Epidermal melanocyte (primary cell): ENCODE measurements around the gene ACOX2.

Experiments used
- DNase-seq: peaks from one replicate; pipeline ENCODE4 v3.0.0; 2011; ENCODE audit warnings: low spot score; ENCODE audit not compliant: insufficient read length

Gene ACOX2

DNA sequence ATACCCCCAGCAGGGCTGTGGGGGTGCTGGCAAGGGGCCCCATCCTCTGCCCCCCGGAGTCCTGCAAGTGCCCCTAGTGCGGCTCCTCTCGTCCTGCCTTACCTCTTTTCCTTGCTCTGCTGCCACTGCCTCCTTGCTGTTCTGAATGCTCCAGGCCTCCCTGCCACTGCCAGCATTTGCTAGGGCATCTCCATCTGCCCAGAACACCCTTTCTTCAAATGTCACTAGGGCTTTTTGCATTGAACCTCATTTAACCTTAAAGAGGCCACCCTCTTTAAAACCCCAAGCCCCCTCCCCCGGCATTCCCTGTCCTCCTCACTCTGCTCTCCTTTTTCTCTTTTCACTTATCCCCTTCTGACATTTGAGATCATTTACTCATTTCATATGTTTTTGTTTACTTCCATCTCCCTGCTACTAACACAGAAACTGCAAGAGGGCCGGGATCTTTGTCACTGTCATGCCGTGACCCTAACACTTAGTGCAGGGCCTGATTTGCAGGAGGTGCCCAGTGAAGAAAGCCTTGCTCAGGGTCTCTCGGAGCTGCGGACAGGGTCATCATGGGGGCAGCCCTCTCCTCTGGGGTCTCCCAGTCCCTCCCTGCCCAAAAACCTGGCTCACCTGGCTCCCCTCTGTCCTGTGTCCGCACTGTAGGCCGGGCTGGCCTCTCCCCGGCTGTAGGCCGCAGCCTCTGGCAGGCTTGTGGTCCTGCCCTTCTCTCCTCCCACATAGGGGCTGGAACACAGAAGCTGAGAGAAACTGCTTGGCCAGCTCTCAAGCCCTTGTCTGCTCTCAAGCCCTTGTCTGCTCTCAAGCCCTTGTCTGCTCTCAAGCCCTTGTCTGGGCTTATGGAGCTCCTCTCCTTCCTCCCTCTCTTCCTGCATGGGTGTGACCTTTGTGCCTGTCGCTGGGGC lies at the start of gene ACOX2:
TSS of gene ACOX2 (minus strand) at position 690 of the 911 bp plus-strand sequence. CDS start 2,084 bp downstream, outside the sequence.
- no peak for DNase-seq

DNA sequence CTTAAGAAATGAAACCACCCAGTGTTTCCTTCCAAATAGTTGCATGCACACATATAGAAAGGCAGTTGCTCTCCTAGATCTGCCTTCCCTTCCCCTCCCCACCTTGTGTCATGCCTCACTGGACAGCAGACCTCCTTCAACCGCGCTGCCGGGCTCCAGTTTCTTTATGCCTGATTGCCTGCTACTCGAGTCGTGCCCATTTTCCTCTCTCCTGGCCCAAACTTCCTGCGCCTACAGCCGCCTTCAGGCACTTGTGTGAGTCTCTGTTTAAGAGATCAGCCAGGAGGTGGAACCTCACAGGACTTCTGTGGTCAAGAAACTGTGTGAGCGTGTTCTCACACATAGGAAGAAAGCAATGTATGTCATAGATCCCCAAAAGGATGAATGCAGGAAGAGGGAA lies 49.0 kb upstream of the ACOX2 start:
- no peak for DNase-seq

DNA sequence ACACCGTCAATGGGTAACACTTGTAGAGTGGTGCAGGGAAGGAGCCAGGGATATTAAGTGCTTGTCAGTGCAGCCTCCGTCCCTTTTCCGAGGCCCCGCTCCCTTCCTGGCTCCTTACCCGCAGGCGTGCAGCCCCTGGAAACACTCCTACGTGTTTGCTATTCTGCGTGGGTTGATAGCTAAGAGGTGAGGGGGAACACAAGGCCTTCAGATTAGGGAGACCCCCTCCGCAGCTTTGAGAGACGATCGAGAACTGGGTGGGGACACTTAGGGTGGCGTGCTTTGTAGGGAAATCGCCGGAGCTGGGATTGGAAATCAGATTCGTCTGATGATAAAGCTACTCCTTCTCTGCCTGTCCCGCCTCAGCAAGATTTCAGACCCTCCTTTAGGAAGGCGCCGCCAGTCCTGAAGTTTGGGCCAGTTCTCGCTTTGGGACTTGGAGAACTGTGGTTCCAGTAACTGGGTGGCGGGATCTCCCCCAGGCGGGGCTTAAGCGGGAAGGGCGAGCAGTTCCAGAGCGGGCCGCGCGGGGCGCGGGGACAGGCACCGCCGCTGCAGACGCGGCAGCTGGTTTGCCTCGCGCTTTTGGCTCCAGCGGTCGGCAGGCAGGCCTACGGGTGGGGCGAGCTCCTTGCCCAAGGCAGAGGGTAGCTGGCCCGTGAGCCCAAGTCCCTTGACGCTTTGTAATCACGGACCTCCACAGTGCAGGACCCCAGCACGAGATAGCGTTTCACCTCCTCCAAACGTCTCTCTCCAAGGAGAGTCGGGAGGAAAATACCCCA lies 48.2 kb upstream of the ACOX2 start:
- DNase-seq, result peak; percentile 90

DNA sequence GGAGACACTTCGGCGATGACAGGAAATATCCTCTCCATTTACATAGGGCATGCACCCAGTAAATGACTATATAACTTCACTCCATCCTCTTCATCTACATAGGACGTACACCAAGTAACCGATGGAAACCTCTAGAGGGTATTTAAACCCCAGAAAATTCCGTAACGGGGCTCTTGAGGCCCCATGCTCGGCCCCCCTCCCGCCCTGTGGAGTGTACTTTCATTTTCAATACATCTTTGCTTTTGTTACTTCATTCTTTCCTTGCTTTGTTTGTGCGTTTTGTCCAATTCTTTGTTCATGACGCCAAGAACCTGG lies 47.7 kb upstream of the ACOX2 start:
- no peak for DNase-seq

DNA sequence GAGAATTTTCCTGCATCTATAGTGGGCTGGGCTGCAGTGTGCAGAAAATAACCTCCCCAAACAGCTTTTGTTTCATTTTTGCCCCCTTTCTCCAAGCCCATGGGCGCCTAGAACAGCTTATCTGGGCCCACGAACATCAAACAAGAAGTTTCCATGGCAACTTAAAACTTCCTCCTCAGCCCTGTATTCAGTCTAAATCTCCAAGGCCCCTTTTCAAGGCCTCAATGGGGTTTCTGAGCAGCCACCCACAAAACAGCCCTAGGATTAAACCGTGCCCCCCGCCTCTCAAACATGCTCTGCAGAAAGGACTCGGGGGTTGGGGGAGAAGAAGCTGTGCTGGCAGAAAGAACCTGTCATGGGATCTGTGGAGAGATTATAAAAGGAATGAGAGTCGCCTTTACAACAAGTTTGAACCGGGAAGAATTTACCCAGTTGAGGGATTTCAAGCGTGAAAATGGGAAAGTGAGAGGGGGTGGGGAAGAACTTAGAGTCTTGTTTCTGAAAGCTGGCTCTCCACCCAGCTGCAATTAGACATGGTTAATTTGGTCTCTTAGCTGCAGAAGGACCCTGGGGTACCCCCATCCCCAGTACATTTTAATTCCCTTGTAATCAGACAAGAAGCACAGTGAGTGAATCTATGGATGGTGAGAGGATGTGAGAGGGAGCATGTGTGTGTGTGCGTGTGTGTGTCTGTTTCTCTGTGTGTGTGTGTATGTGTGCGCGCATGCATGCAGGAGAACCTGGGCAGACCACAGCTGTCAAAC lies 44.5 kb upstream of the ACOX2 start:
- peak; percentile 23 for DNase-seq

DNA sequence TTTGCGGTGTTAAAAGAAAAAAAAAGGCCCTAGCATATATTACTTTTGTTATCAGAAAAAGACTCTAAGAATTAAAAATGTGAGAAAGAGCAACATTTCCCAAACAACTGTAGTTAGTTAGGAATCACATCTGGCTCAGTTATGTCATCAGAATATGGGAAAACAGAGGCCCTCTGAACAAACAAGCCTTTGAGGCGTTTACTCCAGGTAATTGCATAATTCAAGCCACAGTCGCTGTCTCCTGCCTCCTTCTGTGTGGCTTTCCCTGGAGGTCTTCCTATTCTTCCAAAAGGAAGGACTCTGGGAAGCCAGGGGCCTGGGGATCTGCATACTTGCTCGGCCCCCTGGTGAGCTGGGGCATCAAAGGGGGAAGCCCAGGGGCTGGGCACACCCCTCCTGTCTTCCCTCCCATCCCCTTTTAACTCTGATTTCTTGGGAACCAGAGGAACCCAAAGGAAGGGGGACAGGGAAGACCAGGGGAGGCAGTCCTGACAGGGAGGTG lies 43.9 kb upstream of the ACOX2 start:
- DNase-seq, result no peak

DNA sequence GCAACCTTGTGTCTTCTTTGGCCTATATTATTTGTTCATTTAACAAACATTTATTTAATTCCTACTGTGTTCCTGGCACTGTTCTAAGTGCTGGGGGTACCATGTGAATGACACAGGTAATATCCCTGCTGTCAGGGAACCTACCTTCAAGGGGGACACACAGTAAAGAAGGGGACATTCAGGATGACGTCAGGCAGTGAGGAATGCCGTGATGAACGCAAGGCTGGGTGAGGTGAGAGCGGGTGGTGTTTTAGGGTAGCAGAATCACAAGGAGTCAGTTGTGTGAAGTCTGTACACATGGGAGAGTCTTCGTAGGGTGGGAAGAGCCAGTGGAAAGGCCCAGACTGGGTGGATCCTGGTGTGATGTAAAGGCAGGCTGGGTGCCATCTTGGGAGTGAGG lies 41.9 kb upstream of the ACOX2 start:
- no peak for DNase-seq

DNA sequence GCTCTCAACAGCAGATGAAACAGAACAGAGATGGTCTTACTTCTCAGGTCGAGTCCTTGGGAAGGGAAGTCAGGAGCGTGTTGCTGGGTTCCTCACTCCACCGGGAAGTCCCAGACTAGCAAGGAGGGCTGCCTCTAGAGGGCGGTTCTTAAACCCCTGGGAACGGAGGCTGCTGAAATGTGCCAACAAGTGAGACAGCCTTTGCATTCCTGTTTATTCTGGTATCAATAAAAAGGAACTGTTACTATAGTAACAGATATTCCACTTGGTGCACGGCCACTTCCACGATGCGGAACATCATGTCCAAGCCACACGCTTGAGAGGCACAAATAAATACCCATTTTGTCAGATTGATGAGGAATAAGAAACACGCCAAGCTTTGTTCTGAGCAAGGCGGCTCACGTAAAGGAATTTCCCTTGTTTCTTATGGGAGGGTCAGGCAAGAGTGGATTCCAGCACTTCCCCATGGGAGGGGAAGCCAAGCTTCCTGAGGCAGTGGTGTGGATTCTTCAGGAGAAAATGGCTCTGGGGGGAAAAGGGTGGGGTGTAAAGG lies 40.4 kb upstream of the ACOX2 start, which contains the start of gene FAM107A:
TSS of gene FAM107A (minus strand) at position 123 of the 553 bp plus-strand sequence. CDS start 7,531 bp downstream, outside the sequence.
- no peak for DNase-seq

DNA sequence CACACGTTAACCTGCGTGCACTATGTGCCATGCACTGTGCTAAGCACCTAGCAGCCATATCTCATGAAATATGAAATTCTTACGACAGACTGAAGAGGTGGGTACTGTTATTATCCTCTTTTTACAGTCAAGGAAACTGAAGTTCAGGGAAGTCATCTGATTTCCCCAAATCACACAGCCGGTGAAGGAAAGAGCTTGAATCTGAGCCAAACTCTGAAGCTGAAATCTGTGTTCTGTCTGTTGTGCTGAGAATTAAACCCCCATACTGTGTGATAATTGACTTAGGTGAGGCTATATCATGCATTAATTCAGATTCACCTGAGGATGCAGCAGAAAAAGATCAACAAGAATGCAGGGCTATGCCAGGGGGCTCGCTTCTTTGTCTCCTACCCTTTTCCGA lies 39.7 kb upstream of the ACOX2 start:
- DNase-seq, result no peak

DNA sequence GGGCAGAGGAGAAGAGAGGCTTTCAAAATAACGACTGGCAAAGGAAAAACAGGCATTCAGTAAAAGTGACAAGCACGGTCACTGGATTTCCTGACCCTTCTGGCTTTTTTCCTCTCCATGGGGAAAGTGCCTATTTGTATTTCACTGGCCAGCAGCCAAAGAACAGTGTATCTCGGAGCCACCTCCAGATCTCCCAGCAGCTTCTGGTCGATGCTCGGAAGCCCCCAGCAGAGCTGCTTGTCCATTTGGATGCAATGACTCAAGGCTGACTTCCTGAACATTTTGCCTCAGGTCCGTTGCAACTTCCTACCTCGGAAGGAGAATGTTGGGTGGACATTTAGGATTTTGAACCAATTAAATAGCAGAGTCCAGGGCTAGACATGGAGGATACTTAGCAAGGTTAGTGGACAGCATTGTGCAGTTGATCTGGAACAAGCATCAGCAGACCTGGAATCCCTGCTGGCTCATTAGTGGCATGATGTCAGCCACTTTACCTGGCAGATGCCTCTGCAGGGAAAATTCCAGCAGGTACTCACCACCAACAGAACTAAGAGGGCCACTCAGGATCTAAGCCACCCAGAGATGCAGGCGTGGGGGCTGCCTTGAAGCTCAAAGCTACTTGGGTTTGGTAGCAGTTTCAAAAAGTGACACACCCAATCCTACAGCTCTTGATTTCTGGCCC lies 39.1 kb upstream of the ACOX2 start:
- no peak for DNase-seq

DNA sequence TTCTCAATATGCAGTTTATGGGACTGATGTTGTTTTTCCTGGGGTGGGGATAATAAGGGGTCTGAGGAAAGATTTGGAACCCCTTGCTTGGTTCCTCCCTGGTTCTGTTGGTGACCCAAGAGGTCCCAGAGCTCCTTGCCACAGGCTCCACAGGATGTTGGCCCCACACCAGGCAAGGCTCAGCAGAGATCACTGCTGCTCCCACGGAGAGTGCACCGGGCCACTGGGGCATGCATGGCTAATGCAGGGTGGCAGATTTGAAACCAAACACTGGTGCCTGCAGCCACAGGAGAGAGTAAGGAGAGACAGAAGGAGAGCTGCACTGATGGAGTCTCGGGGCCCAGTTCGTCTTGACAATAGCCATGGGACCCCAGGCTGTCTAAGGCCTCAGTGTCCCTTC lies 37.7 kb upstream of the ACOX2 start:
- no peak for DNase-seq

DNA sequence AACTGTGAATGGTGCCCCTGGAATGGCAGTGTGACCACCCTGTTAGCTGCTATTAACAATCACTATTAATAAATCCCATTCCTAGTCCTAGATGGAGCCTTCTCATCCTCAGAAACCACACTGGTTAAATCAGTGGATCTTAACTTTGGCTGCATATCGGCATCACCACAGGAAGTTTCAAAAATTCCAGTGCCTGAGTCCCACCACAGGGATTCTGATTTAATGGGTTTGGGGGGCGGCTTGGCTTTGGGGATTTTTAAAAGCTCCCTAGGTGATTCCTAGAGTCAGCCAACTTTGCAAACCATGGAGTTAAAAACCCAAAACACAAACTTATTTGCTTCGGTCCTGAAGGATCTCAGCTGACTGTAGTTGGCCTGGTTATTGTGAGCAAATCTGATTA lies 37.1 kb upstream of the ACOX2 start:
- DNase-seq, result no peak

DNA sequence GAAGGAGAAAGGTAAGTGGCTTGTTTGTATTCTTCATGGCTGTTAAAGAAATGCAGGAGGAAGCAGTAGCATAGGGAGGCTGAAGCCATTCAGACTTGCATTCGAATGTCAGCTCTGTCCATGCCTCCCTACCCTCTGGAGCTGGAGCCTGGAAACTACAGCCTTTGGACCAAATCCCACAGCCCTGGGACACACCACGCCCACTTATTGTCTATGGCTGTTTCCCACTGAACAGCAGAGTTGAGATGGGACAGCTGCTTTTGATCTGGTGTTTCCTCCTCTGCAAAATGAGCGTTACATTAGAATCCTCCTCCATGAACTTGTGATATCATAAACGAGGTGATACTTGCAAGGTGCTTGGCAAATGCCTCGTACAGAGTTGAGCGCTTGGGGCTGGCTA lies 36.6 kb upstream of the ACOX2 start:
- no peak for DNase-seq

DNA sequence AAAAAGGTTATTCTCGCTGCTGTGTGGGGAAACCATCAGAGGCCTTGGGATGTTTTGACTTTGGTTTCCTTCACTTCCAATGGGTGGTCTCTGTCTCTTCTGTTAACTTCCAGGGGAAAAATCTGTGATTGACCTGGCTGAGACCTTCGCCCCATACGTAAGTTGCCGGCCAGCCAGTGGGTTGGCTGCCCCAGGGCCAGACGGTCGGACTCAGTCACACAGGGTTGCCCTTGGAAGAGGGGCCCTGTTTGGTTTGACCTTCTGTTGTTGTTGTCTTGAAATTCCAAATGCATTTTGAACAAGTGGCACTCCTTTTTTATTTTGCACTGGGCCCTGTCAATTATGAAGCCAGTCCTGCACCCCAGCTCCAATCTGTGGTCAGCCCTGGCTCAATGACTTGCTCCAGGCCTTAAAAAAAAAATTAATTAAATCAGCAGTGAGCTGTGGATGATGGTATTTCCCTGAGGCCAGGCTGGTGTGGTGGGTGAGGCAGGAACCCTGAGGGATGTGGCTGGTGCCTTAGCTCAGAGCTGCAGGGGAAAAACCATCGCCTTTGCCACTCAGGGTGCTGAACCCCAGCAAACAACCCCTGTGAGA lies 35.7 kb upstream of the ACOX2 start:
- no peak for DNase-seq

DNA sequence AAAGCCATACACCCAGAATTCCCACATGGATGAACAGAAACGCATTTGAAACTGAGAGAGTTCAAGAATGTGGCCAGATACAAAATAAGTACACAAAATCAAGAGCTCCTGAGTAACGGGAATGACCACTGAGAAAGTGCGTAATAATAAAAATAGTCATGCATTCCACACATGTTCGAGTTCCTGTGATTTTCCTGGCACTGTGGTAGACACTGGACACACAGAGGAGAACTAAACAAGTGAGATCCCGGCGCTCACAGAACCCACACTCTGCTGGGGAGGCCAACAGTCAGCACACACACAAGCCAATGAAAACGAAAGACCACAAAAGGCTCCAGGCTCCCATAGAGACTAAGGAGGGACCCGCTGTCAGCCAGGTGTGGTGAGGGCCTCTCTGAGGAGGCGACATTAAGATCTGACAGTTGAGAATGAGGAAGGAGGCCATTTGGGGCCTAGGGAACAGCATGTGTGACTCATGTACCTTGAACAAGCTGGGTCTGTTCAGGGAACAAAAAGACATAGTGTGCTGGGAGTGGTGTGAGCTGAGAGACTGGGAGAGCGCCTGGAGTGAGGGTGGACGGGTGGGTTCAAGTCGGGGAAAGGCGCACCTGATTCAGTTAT lies 35.1 kb upstream of the ACOX2 start:
- no peak for DNase-seq

DNA sequence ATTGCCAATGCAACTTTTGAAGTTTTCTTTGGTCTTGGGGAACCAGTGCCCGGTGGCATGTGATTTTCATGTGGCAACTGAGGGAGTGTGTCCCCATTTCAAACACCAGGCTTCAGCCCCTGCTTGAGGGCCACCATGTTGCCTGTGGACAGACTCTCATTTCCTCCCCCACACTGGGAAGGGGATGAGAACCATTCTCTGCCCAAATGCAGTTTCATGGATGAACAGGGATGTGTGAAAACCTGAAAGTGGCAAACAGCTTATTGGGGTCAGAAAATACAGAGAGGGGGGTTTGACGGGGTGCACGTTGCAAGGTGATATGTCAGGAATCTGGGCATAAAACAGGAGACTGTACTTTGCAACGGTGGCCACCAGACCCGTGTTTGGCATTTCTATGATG lies 33.9 kb upstream of the ACOX2 start:
- no peak for DNase-seq

DNA sequence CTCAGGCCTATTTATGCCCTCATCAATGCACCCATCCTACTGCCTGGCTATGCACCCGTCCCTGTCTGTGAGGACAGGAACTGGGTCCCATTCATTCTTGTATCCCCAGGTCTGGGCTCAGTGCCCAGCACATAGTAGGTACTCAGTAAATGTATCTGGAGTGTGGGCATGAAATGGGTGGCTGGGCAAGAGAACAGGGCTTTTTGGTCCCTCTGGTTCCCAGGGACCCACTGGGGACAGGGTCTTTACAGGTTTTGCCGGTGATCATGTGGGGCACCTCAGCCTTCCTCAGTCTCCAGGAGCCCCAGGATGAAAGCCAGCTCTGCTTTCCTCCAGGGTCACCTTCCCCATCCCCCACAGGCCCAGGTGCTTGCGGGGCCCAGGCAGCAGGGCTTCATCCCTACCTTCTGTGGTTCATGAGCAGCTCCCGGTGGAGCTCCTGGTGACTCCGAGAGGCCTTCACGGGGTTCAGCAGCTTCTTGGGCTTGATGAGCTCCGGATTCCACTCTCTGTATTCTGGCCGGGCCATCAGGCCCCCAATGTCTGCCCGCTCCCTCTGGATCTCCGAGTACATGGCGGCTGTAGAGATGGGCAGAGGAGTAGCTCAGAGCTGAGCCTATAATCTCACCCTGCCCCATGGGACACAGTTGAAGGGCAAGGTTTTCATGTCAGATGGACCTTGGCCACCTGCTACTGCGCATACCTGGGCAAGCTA lies 32.5 kb upstream of the ACOX2 start:
- DNase-seq, result no peak

DNA sequence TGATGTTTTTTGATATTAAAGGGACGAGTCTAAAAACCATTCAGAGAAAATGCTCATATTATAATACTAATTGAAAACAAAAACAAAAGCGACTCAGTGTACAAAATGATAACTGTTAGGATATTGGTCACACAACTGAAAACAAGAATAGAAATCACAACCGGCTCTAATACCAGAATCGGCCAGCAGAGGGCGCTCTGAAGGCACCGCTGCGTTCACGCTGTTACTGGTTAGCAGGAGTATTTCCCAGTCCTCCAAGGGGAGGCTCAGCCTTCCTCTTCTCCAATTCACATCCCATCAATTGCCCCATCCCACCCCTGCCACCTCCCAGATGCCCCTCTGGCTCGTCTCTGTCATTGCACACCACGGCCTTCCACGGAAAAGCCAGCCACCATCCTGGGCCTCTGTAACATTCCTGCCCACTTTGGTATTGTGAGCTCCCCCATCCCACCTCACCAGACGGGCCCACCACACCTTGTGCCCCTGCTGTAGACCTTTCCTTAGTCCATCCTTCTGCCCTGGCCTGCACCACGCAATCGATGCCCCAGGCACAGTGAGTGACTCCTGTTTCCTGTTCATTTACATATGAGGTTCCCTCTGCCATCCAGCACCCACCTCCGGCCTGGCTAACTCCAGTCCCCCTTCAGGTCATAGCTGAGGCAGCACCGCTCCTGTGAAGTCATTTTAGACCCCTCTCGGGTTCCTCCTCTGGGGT lies 31.7 kb upstream of the ACOX2 start:
- DNase-seq, result peak; percentile 53

DNA sequence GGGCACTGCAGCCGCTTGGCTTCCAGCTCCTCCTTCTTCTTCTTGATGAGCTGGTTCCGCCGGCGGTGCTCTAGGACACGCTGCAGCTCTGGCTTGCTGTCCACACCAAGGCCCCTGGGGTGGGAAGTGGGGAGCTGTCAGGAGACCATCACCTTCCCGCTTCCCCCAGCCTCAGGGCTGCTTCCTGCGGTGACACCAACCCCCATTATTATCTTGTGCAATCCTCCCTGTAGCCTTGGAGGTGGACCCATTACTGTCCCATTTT lies 30.2 kb upstream of the ACOX2 start:
- no peak for DNase-seq
